ENCODE measurements around the gene MLPH. TPM values are rescaled to one million over a fixed set of nuclear protein-coding genes. Genes with fewer than 3 reads are reported as not detected.

Gene MLPH
- total and polyA plus RNA-seq, 2 of the 13 experiments (the other 11 are each of a cell fraction or from before 2014, with no cell fraction given), result 0.12 TPM; not detected in 1

- TF ChIP-seq ZBTB14 (CRISPR knock-in tag; IDR thresholded peaks at IDR 0.05) (no peak), ZBTB1 (CRISPR knock-in tag; IDR thresholded peaks at IDR 0.05; ENCODE audit: borderline replicate concordance) (no peak), NFATC3 (CRISPR knock-in tag; IDR thresholded peaks at IDR 0.05) (0 out of 2 replicates have a peak, but pooled peaks have one; percentile 27), YEATS4 (CRISPR knock-in tag; IDR thresholded peaks at IDR 0.05; ENCODE audit: borderline replicate concordance) (peak; percentile 65; the same call in 1 of the 2 replicates), AHR (CRISPR knock-in tag; IDR thresholded peaks at IDR 0.05) (no peak), PHF21A (CRISPR knock-in tag; IDR thresholded peaks at IDR 0.05) (peak; percentile 76), POLR2A (IDR thresholded peaks at IDR 0.05; ENCODE audit: insufficient read depth in 1 of 2, low read depth in 2 of 2, low read length in 2 of 2) (peak in 1 of 2 experiments; percentile 48; a peak in 1 of 4 replicates), KLF13 (CRISPR knock-in tag; IDR thresholded peaks at IDR 0.05) (no peak), ZNF709 (CRISPR knock-in tag; IDR thresholded peaks at IDR 0.05) (0 out of 2 replicates have a peak, but pooled peaks have one; percentile 46), XBP1 (CRISPR knock-in tag; IDR thresholded peaks at IDR 0.05) (no peak), TGIF2 (CRISPR knock-in tag; IDR thresholded peaks at IDR 0.05) (no peak), MYC (CRISPR knock-in tag; IDR thresholded peaks at IDR 0.05; ENCODE audit: borderline replicate concordance) (peak; percentile 52; the same call in 1 of the 2 replicates), MED1 (CRISPR knock-in tag; IDR thresholded peaks at IDR 0.05) (peak; percentile 71), ARID2 (CRISPR knock-in tag; IDR thresholded peaks at IDR 0.05; ENCODE audit: borderline replicate concordance) (peak; percentile 21; the same call in 1 of the 2 replicates), ZFP91 (CRISPR knock-in tag; IDR thresholded peaks at IDR 0.05; ENCODE audit: borderline replicate concordance) (peak; percentile 43; the same call in 1 of the 2 replicates), ZNF770 (CRISPR knock-in tag; IDR thresholded peaks at IDR 0.05) (no peak), ZNF703 (CRISPR knock-in tag; IDR thresholded peaks at IDR 0.05; ENCODE audit: borderline replicate concordance) (no peak), SMAD1 (CRISPR knock-in tag; IDR thresholded peaks at IDR 0.05; ENCODE audit: borderline replicate concordance, low read depth) (no peak), UBTF (CRISPR knock-in tag; IDR thresholded peaks at IDR 0.05) (peak; percentile 45), ZSCAN21 (CRISPR knock-in tag; IDR thresholded peaks at IDR 0.05; ENCODE audit: borderline replicate concordance) (peak; percentile 72; the same call in 1 of the 2 replicates), ZNF441 (CRISPR knock-in tag; IDR thresholded peaks at IDR 0.05; ENCODE audit: borderline replicate concordance) (no peak), SAFB2 (CRISPR knock-in tag; IDR thresholded peaks at IDR 0.05; ENCODE audit: borderline replicate concordance, low read depth) (no peak), ZNF598 (CRISPR knock-in tag; IDR thresholded peaks at IDR 0.05; ENCODE audit: borderline replicate concordance) (no peak)
These were observed 113.3 kb downstream of the MLPH start (continued) for GRCh38 chr2:237600205-237600846.
